ENCODE results near the gene ATP5MC2. TPM values are rescaled to one million over a fixed set of nuclear protein-coding genes. Genes with fewer than 3 reads are reported as not detected.

Gene ATP5MC2
- total RNA-seq = 93.6 and 118 TPM in 2 replicates

GRCh38 chr12:53675701-53676607 lies at the start of gene ATP5MC2:
Gene ATP5MC2 (minus strand): TSS chr12:53676083. CDS start chr12:53672614, 3,469 bp downstream.

DNA sequence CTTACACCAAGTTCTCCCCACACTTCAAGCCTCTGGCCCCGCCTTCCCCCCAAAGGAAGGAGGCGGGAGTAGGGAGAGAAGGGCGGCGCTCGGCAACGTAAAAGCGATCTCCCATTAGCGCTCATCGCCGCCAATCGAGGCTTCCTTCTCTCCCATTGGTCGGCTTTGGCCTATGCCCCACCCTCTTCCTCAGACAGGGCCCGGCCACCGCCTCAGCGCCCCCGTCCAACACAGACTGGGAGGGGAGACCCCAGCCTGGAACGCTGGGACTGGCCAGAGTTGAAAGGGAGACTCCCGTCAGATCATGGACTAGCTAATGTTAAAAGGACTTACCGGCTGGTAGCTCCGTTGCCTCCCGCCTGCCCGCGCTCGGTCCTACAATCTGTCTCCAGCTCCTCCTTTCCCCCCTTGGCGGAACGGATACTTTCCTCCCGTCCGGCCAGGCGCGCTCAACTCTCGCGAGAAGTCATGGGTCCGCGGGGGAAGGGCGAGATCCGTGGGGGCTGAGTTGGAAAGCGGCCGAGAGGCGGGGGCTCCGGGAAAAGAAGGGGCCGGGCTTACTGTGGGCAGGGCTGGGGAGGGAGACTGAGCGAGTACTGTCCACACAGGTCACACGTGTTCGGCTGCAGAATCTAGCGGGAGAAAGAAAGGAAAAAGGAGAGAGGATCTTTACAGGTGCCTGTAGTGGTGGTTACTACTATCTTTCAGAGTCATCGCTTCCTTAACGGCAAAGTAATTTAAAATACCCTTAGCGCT lies 49.8 kb downstream of the ATP5MC2 start, which contains the start of gene ATF7:
Gene ATF7, minus strand, starts transcription at position 437 of the 756 bp plus-strand sequence. CDS start 25,382 bp downstream, outside the sequence.

Other genes with a start within 250 kb of the ATP5MC2 start
- gene PRR13, start 234.3 kb downstream of the ATP5MC2 start, total RNA-seq = 61.2 and 61.4 TPM in 2 replicates
- gene PCBP2, start 224.0 kb downstream of the ATP5MC2 start, total RNA-seq = 259 and 261 TPM in 2 replicates
- 35.4 and 36.0 TPM in 2 replicates for gene MAP3K12, start 176.6 kb downstream of the ATP5MC2 start, total RNA-seq
- 51.1 and 53.4 TPM in 2 replicates for gene TARBP2, start 174.8 kb downstream of the ATP5MC2 start, total RNA-seq
- not detected in 2 replicates for gene NPFF, start 168.6 kb downstream of the ATP5MC2 start, total RNA-seq
- 9.2 and 11.0 TPM in 2 replicates for gene ATF7, start 49.7 kb downstream of the ATP5MC2 start, total RNA-seq
- gene CALCOCO1, start 51.4 kb upstream of the ATP5MC2 start, total RNA-seq = 50.2 and 73.1 TPM in 2 replicates
- gene CISTR, start 75.9 kb upstream of the ATP5MC2 start, total RNA-seq = not detected in 2 replicates